ENCODE data around the gene RPLP1.

Gene RPLP1
- 84.6 to 310 (median 228) reads per million in 18 experiments for total RNA-seq

GRCh38 chr15:69452692-69453521 is at the start of gene RPLP1:
RPLP1 (plus strand) TSS chr15:69452818; CDS start chr15:69452949, 131 bp downstream.
- peak; percentile 97 to 98 for DNase-seq

GRCh38 chr15:69403594-69403993 is 49.0 kb upstream of the RPLP1 start:
- DNase-seq, result no peak

- no peak for DNase-seq
Measured at GRCh38 chr15:69405110-69405509, 47.5 kb upstream of the RPLP1 start.

- DNase-seq, result no peak
Measured at GRCh38 chr15:69407719-69408400, 44.8 kb upstream of the RPLP1 start.

GRCh38 chr15:69408841-69409240 is 43.8 kb upstream of the RPLP1 start:
- no peak for DNase-seq

- DNase-seq, result no peak
Measured at GRCh38 chr15:69410248-69410874, 42.3 kb upstream of the RPLP1 start.

GRCh38 chr15:69412274-69412673 is 40.3 kb upstream of the RPLP1 start:
- no peak for DNase-seq

- no peak for DNase-seq
Measured at GRCh38 chr15:69412701-69413100, 39.9 kb upstream of the RPLP1 start.

GRCh38 chr15:69413822-69414700 is 38.6 kb upstream of the RPLP1 start, which contains the start of gene KIF23:
KIF23 (plus strand) TSS chr15:69414349; CDS start chr15:69414466, 117 bp downstream.
- DNase-seq, result peak; percentile 85 to 87

GRCh38 chr15:69414701-69415167 is 37.9 kb upstream of the RPLP1 start:
- DNase-seq, result peak; percentile 34 to 68

GRCh38 chr15:69415381-69415780 is 37.2 kb upstream of the RPLP1 start:
- no peak for DNase-seq

- DNase-seq, result no peak
Measured at GRCh38 chr15:69417581-69417980, 35.0 kb upstream of the RPLP1 start.

- no peak for DNase-seq
Measured at GRCh38 chr15:69421498-69421897, 31.1 kb upstream of the RPLP1 start.

- no peak for DNase-seq
Measured at GRCh38 chr15:69422336-69422895, 30.2 kb upstream of the RPLP1 start.

- no peak for DNase-seq
Measured at GRCh38 chr15:69424001-69424400, 28.6 kb upstream of the RPLP1 start.

GRCh38 chr15:69424748-69425413 is 27.7 kb upstream of the RPLP1 start:
- no peak for DNase-seq

- no peak for DNase-seq
Measured at GRCh38 chr15:69433831-69434230, 18.8 kb upstream of the RPLP1 start.

GRCh38 chr15:69434238-69434637 is 18.4 kb upstream of the RPLP1 start:
- no peak for DNase-seq

- DNase-seq, result no peak
Measured at GRCh38 chr15:69434679-69435078, 17.9 kb upstream of the RPLP1 start.

- peak; percentile 56 to 76 for DNase-seq
Measured at GRCh38 chr15:69435985-69436384, 16.6 kb upstream of the RPLP1 start.

- DNase-seq, result peak in 1 of 2 donors; percentile 54
Measured at GRCh38 chr15:69436951-69437350, 15.7 kb upstream of the RPLP1 start.
